Right kidney (tissue), 1 donor: ENCODE results near the gene RASSF8.

Source experiments
- DNase-seq: peaks from one replicate; pipeline ENCODE4 v3.0.0-alpha.2; 2016

The RASSF8 gene

GRCh38 chr12:26026713-26027112, 68.2 kb downstream of the RASSF8 start:
- DNase-seq = no peak

GRCh38 chr12:26027401-26027800, 68.9 kb downstream of the RASSF8 start:
- DNase-seq = no peak

GRCh38 chr12:26028953-26029735, 70.7 kb downstream of the RASSF8 start:
- DNase-seq = peak; percentile 32

GRCh38 chr12:26029736-26030022, 71.2 kb downstream of the RASSF8 start:
- DNase-seq = no peak

- no peak for DNase-seq
These were observed 71.9 kb downstream of the RASSF8 start for GRCh38 chr12:26030371-26030770.

GRCh38 chr12:26031318-26031717, 72.8 kb downstream of the RASSF8 start:
- no peak for DNase-seq

- DNase-seq = no peak
These were observed 73.3 kb downstream of the RASSF8 start for GRCh38 chr12:26031827-26032226.

- DNase-seq = no peak
These were observed 73.8 kb downstream of the RASSF8 start for GRCh38 chr12:26032290-26032689.

- no peak for DNase-seq
These were observed 74.3 kb downstream of the RASSF8 start for GRCh38 chr12:26032719-26033241.

- no peak for DNase-seq
These were observed 76.1 kb downstream of the RASSF8 start for GRCh38 chr12:26034371-26035142.

GRCh38 chr12:26036877-26037276, 78.4 kb downstream of the RASSF8 start:
- no peak for DNase-seq

- no peak for DNase-seq
These were observed 79.2 kb downstream of the RASSF8 start for GRCh38 chr12:26037615-26038220.

GRCh38 chr12:26042645-26043044, 84.2 kb downstream of the RASSF8 start:
- no peak for DNase-seq

GRCh38 chr12:26043135-26044006, 84.9 kb downstream of the RASSF8 start:
- DNase-seq = no peak

GRCh38 chr12:26044007-26044394, 85.5 kb downstream of the RASSF8 start:
- DNase-seq = no peak

GRCh38 chr12:26044592-26044991, 86.1 kb downstream of the RASSF8 start:
- DNase-seq = no peak

- DNase-seq = no peak
These were observed 87.7 kb downstream of the RASSF8 start for GRCh38 chr12:26046203-26046602.

- DNase-seq = no peak
These were observed 88.4 kb downstream of the RASSF8 start for GRCh38 chr12:26046906-26047305.

- DNase-seq = no peak
These were observed 89.1 kb downstream of the RASSF8 start for GRCh38 chr12:26047401-26048226.

- DNase-seq = no peak
These were observed 94.2 kb downstream of the RASSF8 start for GRCh38 chr12:26052652-26053051.

GRCh38 chr12:26054383-26054782, 95.9 kb downstream of the RASSF8 start:
- DNase-seq = no peak
